GM23248 (cell line): ENCODE results near the gene NHERF1. TPM values are rescaled to one million over a fixed set of nuclear protein-coding genes. Genes with fewer than 3 reads are reported as not detected.

Experiments
- DNase-seq: peaks from one replicate; pipeline ENCODE4 v3.0.0-alpha.2; 2015
- H2AFZ ChIP-seq: fragments of 200-600 bp; sonication (generic); 2 replicates; pipeline ENCODE4 v1.6.1; 2016; ENCODE audit warnings: antibody characterized with exemption
- H3F3A ChIP-seq: fragments of 200-600 bp; sonication (generic); 2 replicates; pipeline ENCODE4 v1.6.1; 2016; ENCODE audit warnings: mild to moderate bottlenecking, antibody characterized with exemption, mixed run types; ENCODE audit not compliant: insufficient read depth
- H3K27ac ChIP-seq: fragments of 200-600 bp; sonication (generic); 2 replicates; pipeline ENCODE4 v1.5.1; 2016; ENCODE audit warnings: mild to moderate bottlenecking
- H3K27me3 ChIP-seq: fragments of 200-600 bp; sonication (generic); replicated peaks from 2 replicates; pipeline ENCODE4 v1.6.1; 2016; ENCODE audit warnings: mild to moderate bottlenecking; ENCODE audit not compliant: insufficient read depth
- H3K36me3 ChIP-seq: fragments of 200-600 bp; sonication (generic); 2 replicates; pipeline ENCODE4 v1.6.1; 2016; ENCODE audit warnings: low read depth, mild to moderate bottlenecking
- H3K4me1 ChIP-seq: fragments of 200-600 bp; sonication (generic); 2 replicates; pipeline ENCODE4 v1.6.1; 2016; ENCODE audit warnings: mild to moderate bottlenecking; ENCODE audit not compliant: insufficient read depth
- H3K4me2 ChIP-seq: fragments of 200-600 bp; sonication (generic); one replicate; pipeline ENCODE4 v1.6.1; 2016; ENCODE audit warnings: mild to moderate bottlenecking; ENCODE audit not compliant: unreplicated experiment
- H3K4me3 ChIP-seq: fragments of 200-600 bp; sonication (generic); 2 replicates; pipeline ENCODE4 v1.5.1; 2016; ENCODE audit warnings: mild to moderate bottlenecking
- H3K79me2 ChIP-seq: fragments of 200-600 bp; sonication (generic); 2 replicates; pipeline ENCODE4 v1.6.1; 2016; ENCODE audit warnings: mild to moderate bottlenecking; ENCODE audit not compliant: insufficient read depth
- H3K9ac ChIP-seq: fragments of 200-600 bp; sonication (generic); 2 replicates; pipeline ENCODE4 v1.6.1; 2016; ENCODE audit warnings: mild to moderate bottlenecking
- H3K9me2 ChIP-seq: fragments of 200-600 bp; sonication (generic); 2 replicates; pipeline ENCODE4 v1.6.1; 2016; ENCODE audit warnings: mixed run types, mild to moderate bottlenecking, moderate library complexity; ENCODE audit not compliant: insufficient read depth
- H3K9me3 ChIP-seq: fragments of 200-600 bp; sonication (generic); one replicate; pipeline ENCODE4 v1.6.1; 2017; ENCODE audit warnings: low read depth
- H4K20me1 ChIP-seq: fragments of 200-600 bp; sonication (generic); 2 replicates; pipeline ENCODE4 v1.6.0; 2016; ENCODE audit not compliant: insufficient read depth
- EZH2 ChIP-seq: fragments of 200-600 bp; sonication (generic); IDR thresholded peaks from 2 replicates; pipeline ENCODE4 v1.6.1; 2018; ENCODE audit warnings: antibody characterized with exemption, mild to moderate bottlenecking; ENCODE audit not compliant: insufficient read depth, poor library complexity, severe bottlenecking
- EZH2phosphoT487 ChIP-seq: fragments of 200-600 bp; sonication (generic); IDR thresholded peaks from 2 replicates; pipeline ENCODE4 v1.6.1; 2018; ENCODE audit warnings: antibody characterized with exemption, moderate library complexity, mild to moderate bottlenecking, low read depth; ENCODE audit not compliant: insufficient read depth
- WGBS, 2 experiments: methylation state at CpG; one replicate each; pipeline ENCODE4 v1.1.6; 2015 to 2017; ENCODE audit warnings: low lambda C conversion rate in 2 of 2, low coverage in 1 of 2; ENCODE audit errors: missing lambda C conversion rate in 2 of 2; 5-methylcytosine and 5-hydroxymethylcytosine counted together
- in situ Hi-C: fragments of 300-500 bp; cut with MboI; formaldehyde crosslinking; loops from 2 replicates; pipeline ENCODE4 v1.15.0; 2020
- polyA plus RNA-seq: library from polyadenylated mRNA; unstranded; fragments of >200 nt; fragmentation: Nextera tagmentation; extraction: Ambion mirVana; gene quantifications from 2 replicates; pipeline ENCODE4 v1.2.1, GENCODE V29; 2016
- total RNA-seq: library from RNA; depleted of rRNA; stranded (reverse); fragments of >200 nt; shearing (Covaris generic); gene quantifications from 2 replicates; pipeline ENCODE4 v1.2.3, GENCODE V29; 2014

Gene NHERF1
- total and polyA plus RNA-seq, 2 experiments from 2014 or later, result 8.0 to 9.1 TPM

- TF ChIP-seq EZH2 (no peak), EZH2phosphoT487 (no peak)
- Histone ChIP-seq H3K9me2 (no peaks in the 10 kb centered on the region), H3K79me2 (no peaks in the 10 kb centered on the region), H3K4me3 (no peak overlapping the region), H3K36me3 (no peaks in the 10 kb centered on the region), H3K9ac (no peak overlapping the region), H3K27me3 (no peaks in the 10 kb centered on the region), H3K9me3 (no peaks in the 10 kb centered on the region), H3K27ac (no peak overlapping the region), H3F3A (no peaks in the 10 kb centered on the region), H4K20me1 (no peaks in the 10 kb centered on the region), H2AFZ (no peak overlapping the region), H3K4me1 (no peaks in the 10 kb centered on the region), H3K4me2 (no peak overlapping the region)
- no peak for DNase-seq
- WGBS, 2 experiments, result 83 to 85% methylated on average over 2 to 3 of the region's 3 CpGs
- in situ Hi-C loops, result no loop called here
These were observed 9.1 kb downstream of the NHERF1 start for GRCh38 chr17:74757502-74757901.

DNA sequence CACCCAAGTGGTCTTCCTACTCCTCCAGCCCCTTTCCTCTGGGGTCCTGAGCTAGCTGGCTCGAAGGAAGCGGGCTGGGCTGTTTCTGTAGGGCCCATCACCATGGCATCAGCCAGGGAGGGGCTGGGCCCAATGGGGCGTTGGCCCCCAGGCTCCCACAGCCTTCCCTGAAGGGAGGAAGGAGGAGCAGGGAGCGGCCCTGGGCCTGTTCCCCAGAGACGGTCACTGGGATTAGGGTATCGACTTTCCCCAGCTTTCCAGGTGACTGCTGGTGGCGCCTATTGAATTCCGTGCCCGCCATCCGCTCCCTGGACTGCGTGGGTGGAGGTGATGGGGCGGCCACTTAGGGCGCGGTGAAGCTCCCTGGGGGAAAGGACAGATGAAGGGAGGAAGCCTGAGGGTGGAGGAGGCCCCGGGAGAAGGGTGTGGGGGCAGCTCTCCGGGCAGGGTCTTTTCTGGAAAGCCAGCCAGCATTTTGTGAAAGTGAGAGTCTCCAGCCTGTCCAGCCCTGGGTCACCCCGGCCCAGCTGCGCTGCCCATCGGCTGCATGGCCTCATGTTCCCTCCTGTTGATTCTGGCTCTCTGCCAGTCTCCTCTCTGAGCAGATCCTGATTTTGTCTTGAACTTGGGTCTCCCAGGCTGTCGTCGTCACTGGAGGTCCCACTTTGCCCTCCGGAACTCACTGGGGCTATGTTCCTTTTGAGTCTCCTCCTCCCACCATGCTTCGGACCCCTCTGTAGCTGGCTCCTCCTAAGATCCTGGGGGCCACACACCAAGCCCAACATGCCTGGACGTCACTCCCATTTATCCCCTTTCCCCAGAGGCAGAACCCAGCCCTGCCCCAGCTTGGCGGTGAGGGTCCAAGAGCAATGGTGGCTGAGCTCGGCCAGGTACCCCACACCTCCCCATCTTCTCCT, 9.8 kb downstream of the NHERF1 start:
- no peak for TF ChIP-seq EZH2
- TF ChIP-seq EZH2phosphoT487, result no peak
- 89% methylated on average over 26 of the region's 26 CpGs for WGBS, 2 experiments
- H4K20me1 ChIP-seq, result no peaks in the 10 kb centered on the region
- no peak overlapping the region for H2AFZ ChIP-seq
- H3F3A ChIP-seq, result no peaks in the 10 kb centered on the region
- H3K27ac ChIP-seq, result no peak overlapping the region
- H3K27me3 ChIP-seq, result no peaks in the 10 kb centered on the region
- no peaks in the 10 kb centered on the region for H3K4me1 ChIP-seq
- no peak overlapping the region for H3K9ac ChIP-seq
- H3K36me3 ChIP-seq, result no peaks in the 10 kb centered on the region
- no peak for DNase-seq
- no peak overlapping the region for H3K4me2 ChIP-seq
- in situ Hi-C loops, result no loop called here
- H3K4me3 ChIP-seq, result no peak overlapping the region
- no peaks in the 10 kb centered on the region for H3K9me3 ChIP-seq
- H3K9me2 ChIP-seq, result no peaks in the 10 kb centered on the region
- H3K79me2 ChIP-seq, result no peaks in the 10 kb centered on the region

GRCh38 chr17:74758848-74759168, 10.4 kb downstream of the NHERF1 start:
- peak; percentile 62 for DNase-seq
- no peaks in the 10 kb centered on the region for H3K27me3 ChIP-seq
- no peaks in the 10 kb centered on the region for H3K79me2 ChIP-seq
- H3K9me2 ChIP-seq, result no peaks in the 10 kb centered on the region
- no peak overlapping the region for H3K9ac ChIP-seq
- H3K4me3 ChIP-seq, result no peak overlapping the region
- no peaks in the 10 kb centered on the region for H3K4me1 ChIP-seq
- no peak overlapping the region for H3K27ac ChIP-seq
- in situ Hi-C loops, result no loop called here
- H3K4me2 ChIP-seq, result no peak overlapping the region
- no peak overlapping the region for H2AFZ ChIP-seq
- no peaks in the 10 kb centered on the region for H3F3A ChIP-seq
- WGBS, 2 experiments, result 97 to 100% methylated on average over 2 of the region's 2 CpGs
- no peaks in the 10 kb centered on the region for H3K9me3 ChIP-seq
- H3K36me3 ChIP-seq, result no peaks in the 10 kb centered on the region
- TF ChIP-seq EZH2phosphoT487, result no peak
- no peak for TF ChIP-seq EZH2
- H4K20me1 ChIP-seq, result no peaks in the 10 kb centered on the region

DNA sequence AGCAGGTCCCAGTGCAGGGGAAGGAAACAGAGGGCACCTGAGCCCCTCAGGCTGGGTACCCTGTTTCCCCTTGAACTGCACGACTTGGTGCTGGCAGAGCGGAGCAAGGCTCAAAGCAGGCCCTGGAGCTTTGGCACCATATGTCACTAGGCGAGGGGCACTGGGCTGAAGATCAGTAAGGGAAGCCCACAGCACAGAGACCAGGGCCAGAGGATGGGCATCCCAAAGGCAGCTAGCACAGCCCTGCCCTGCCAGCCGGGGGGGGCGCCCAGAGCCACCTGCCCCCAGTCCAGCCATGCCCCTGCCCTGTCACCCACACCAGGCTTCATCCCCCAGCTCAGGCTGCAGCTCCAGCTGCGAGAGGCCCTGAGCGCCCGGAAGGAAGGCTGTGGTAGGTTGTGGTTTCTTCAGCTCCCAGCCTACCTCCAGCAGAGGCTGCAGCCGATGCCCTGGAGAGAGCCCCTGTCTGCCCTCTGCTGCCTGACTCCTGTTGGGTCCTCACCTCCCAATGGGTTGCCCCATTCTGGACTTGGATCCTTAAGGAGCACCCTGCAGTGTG, 10.9 kb downstream of the NHERF1 start:
- TF ChIP-seq EZH2phosphoT487 (no peak), EZH2 (no peak)
- in situ Hi-C loops, result no loop called here
- no peaks in the 10 kb centered on the region for H3K79me2 ChIP-seq
- no peaks in the 10 kb centered on the region for H3F3A ChIP-seq
- DNase-seq, result no peak
- H3K9ac ChIP-seq, result no peak overlapping the region
- 77 to 79% methylated on average over 9 of the region's 9 CpGs for WGBS, 2 experiments
- no peak overlapping the region for H3K4me3 ChIP-seq
- no peak overlapping the region for H3K4me2 ChIP-seq
- H3K9me3 ChIP-seq, result no peaks in the 10 kb centered on the region
- no peaks in the 10 kb centered on the region for H4K20me1 ChIP-seq
- H3K36me3 ChIP-seq, result no peaks in the 10 kb centered on the region
- no peaks in the 10 kb centered on the region for H3K4me1 ChIP-seq
- no peaks in the 10 kb centered on the region for H3K9me2 ChIP-seq
- H3K27ac ChIP-seq, result no peak overlapping the region
- H3K27me3 ChIP-seq, result no peaks in the 10 kb centered on the region
- H2AFZ ChIP-seq, result no peak overlapping the region
